Pancreas (tissue), 10 donors: ENCODE data around the gene SETD2. TPM values are rescaled to one million over a fixed set of nuclear protein-coding genes. Genes with fewer than 3 reads are reported as not detected.
A peak's percentile ranks its signal among the peaks of the same experiment; 100 is the strongest.

Experiments
- ATAC-seq, 4 donors: fragments of 200-7000 bp; cut with Tn5 transposase; one replicate each; pipeline versions ENCODE4 v1.8.0 to v1.9.1; 2020; ENCODE audit warnings: mild to moderate bottlenecking in 4 of 4, moderate library complexity in 4 of 4
- DNase-seq, 6 donors: peaks; one replicate each; pipeline ENCODE4 v3.0.0-alpha.2; 2020
- FAIRE-seq: peaks from 2 replicates; lab custom pipeline; 2012; peaks lifted over from hg19 to GRCh38; lab: Jason Lieb, UNC
- H3K27ac ChIP-seq, 4 donors: fragments of 200-600 bp; sonication (generic); 1 replicate in 3 of 4; 2 replicates in 1 of 4; pipeline versions ENCODE4 v1.5.0 to v1.8.0; 2020
- H3K27me3 ChIP-seq, 4 donors: fragments of 200-600 bp; one replicate each; pipeline ENCODE4 v1.8.0; 2021
- H3K36me3 ChIP-seq, 3 donors: fragments of 200-600 bp; sonication (generic) in 1 of 3; one replicate each; pipeline versions ENCODE4 v1.5.0 to v1.8.0; 2020 to 2021
- H3K4me1 ChIP-seq, 3 donors: fragments of 200-600 bp; one replicate each; pipeline ENCODE4 v1.8.0; 2021
- H3K4me3 ChIP-seq, 4 donors: fragments of 200-600 bp; sonication (generic) in 2 of 4; one replicate each; pipeline versions ENCODE4 v1.5.0 to v1.8.0; 2020 to 2021
- H3K9me3 ChIP-seq, 4 donors: fragments of 200-600 bp; one replicate each; pipeline ENCODE4 v1.8.0; 2021
- CTCF ChIP-seq, 4 donors: fragments of 200-600 bp; sonication (generic) in 3 of 4; IDR thresholded peaks; one replicate each; pipeline versions ENCODE4 v1.5.0 to v1.8.0; 2021; ENCODE audit warnings: antibody characterized with exemption in 4 of 4
- WGBS, 2 donors: extraction: QIAGEN DNeasy Blood & Tissue Kit; methylation state at CpG; one replicate each; pipeline ENCODE4 v1.1.7; 2013; 5-methylcytosine and 5-hydroxymethylcytosine counted together
- intact Hi-C, 3 donors: fragments of 100-400 bp; cut with DNase I; formaldehyde crosslinking; loops; one replicate each; pipeline versions ENCODE4 v1.11.1 to v1.14.2; 2022
- polyA plus RNA-seq, 2 donors: library from polyadenylated mRNA; stranded (reverse); fragments of 200-250 nt; gene quantifications; one replicate each; pipeline ENCODE4 v1.2.3, GENCODE V29; 2013
- total RNA-seq, 6 donors: library from RNA; stranded (reverse); fragmentation: NEBNext Ultra II Directional in 4 of 6; extraction: Animal tissue kit (Norgen Biotek cat#: 25700) in 4 of 6; gene quantifications; one replicate each; pipeline versions ENCODE4 v1.2.1 to v1.2.4, GENCODE V29; 2021 to 2023
- donor health status: healthy with polysubstance abuse.
- donor health status: DM: no; HTN: no; CAD: no; lungs with moderate emphysema.
- donor health status: DM: no; HTN: no; CAD: no.
- donor health status: control.
- donor health status: control.
- donor health status: Bipolar disorder and iron deficiency.
- donor health status: DM: yes; HTN: yes; CAD: no.
- donor health status: DM: no; HTN: no; CAD: no.
- donor health status: DM: no; HTN: no; CAD: no.
- donor health status: DM: yes; HTN: yes; CAD: no.

The SETD2 gene
- total and polyA plus RNA-seq, 8 donors: 9.6 to 35.3 (median 21.6) TPM

GRCh38 chr3:47159820-47160219 is 4.1 kb downstream of the SETD2 start:
- DNase-seq: no peak
- no peak overlapping the region for H3K27ac ChIP-seq
- H3K4me1 ChIP-seq: peaks cover 33 to 48% (median 41%) of the 10 kb centered on the region in 3 donors
- no peak for FAIRE-seq
- ATAC-seq: no peak
- H3K9me3 ChIP-seq: no peaks in the 10 kb centered on the region
- no peaks in the 10 kb centered on the region for H3K36me3 ChIP-seq
- intact Hi-C loops: no loop called here
- 80 to 83% methylated on average over 3 of the region's 3 CpGs for WGBS, 2 donors
- H3K27me3 ChIP-seq: no peaks in the 10 kb centered on the region
- no peak for TF ChIP-seq CTCF (IDR thresholded peaks at IDR 0.05)
- no peak overlapping the region for H3K4me3 ChIP-seq

GRCh38 chr3:47158208-47158607 is 5.7 kb downstream of the SETD2 start:
- Histone ChIP-seq H3K27me3 (no peaks in the 10 kb centered on the region), H3K4me3 (no peak overlapping the region), H3K4me1 (peaks cover 34 to 51% (median 46%) of the 10 kb centered on the region in 3 donors), H3K27ac (no peak overlapping the region), H3K36me3 (no peaks in the 10 kb centered on the region), H3K9me3 (no peaks in the 10 kb centered on the region)
- DNase-seq: no peak
- no peak for FAIRE-seq
- intact Hi-C loops: no loop called here
- no peak for TF ChIP-seq CTCF (IDR thresholded peaks at IDR 0.05)
- no peak for ATAC-seq

GRCh38 chr3:47156396-47156795 is 7.5 kb downstream of the SETD2 start:
- H3K27me3 ChIP-seq: no peaks in the 10 kb centered on the region
- H3K36me3 ChIP-seq: no peaks in the 10 kb centered on the region
- no peak for DNase-seq
- H3K4me1 ChIP-seq: peaks cover 36 to 54% (median 42%) of the 10 kb centered on the region in 3 donors
- FAIRE-seq: no peak
- no peaks in the 10 kb centered on the region for H3K9me3 ChIP-seq
- H3K4me3 ChIP-seq: no peak overlapping the region
- 19 to 31% methylated on average over 1 of the region's 1 CpG for WGBS, 2 donors
- H3K27ac ChIP-seq: no peak overlapping the region
- TF ChIP-seq CTCF (IDR thresholded peaks at IDR 0.05): no peak
- peak in 2 of 4 donors; percentile 29 to 31 for ATAC-seq
- intact Hi-C loops: no loop called here

- peak in 3 of 4 donors; percentile 17 to 24 (median 19) for ATAC-seq
- no peak for DNase-seq
- H3K27ac ChIP-seq: no peak overlapping the region
- no peaks in the 10 kb centered on the region for H3K9me3 ChIP-seq
- H3K4me3 ChIP-seq: no peak overlapping the region
- 64 to 65% methylated on average over 2 of the region's 2 CpGs for WGBS, 2 donors
- FAIRE-seq: no peak
- TF ChIP-seq CTCF (IDR thresholded peaks at IDR 0.05): no peak
- H3K27me3 ChIP-seq: no peaks in the 10 kb centered on the region
- intact Hi-C loops: no loop called here
- H3K36me3 ChIP-seq: no peaks in the 10 kb centered on the region
- H3K4me1 ChIP-seq: peaks cover 20 to 43% (median 31%) of the 10 kb centered on the region in 3 donors
Measured at GRCh38 chr3:47152578-47152977, 11.3 kb downstream of the SETD2 start.

- FAIRE-seq (no peak), DNase-seq (no peak), ATAC-seq (no peak)
- Histone ChIP-seq H3K9me3 (no peaks in the 10 kb centered on the region), H3K4me3 (no peak overlapping the region), H3K36me3 (no peaks in the 10 kb centered on the region), H3K27me3 (no peaks in the 10 kb centered on the region), H3K27ac (no peak overlapping the region), H3K4me1 (peaks cover 20 to 43% (median 31%) of the 10 kb centered on the region in 3 donors)
- TF ChIP-seq CTCF (IDR thresholded peaks at IDR 0.05): no peak
- WGBS, 2 donors: 44% methylated on average over 1 of the region's 1 CpG
- intact Hi-C loops: no loop called here
Measured at GRCh38 chr3:47151836-47152235, 12.1 kb downstream of the SETD2 start.
